H54 (cell line): ENCODE measurements around the gene PAQR4.
"Not testable (repeated sequence)": the region's sequence is repeated elsewhere in the genome, so short reads cannot be mapped to it uniquely, and the experiment has no call there.

Experiments used
- DNase-seq: peaks from one replicate; pipeline ENCODE4 v3.0.0; 2011; ENCODE audit warnings: low spot score, mixed read lengths; ENCODE audit not compliant: insufficient read length
- FAIRE-seq: peaks from 3 replicates; lab custom pipeline; 2011; peaks lifted over from hg19 to GRCh38; lab: Jason Lieb, UNC
- POLR2A ChIP-seq: IDR thresholded peaks from 2 replicates; pipeline ENCODE4 v1.6.1; 2011; ENCODE audit warnings: low read depth, mild to moderate bottlenecking, low read length

PAQR4 gene

DNA sequence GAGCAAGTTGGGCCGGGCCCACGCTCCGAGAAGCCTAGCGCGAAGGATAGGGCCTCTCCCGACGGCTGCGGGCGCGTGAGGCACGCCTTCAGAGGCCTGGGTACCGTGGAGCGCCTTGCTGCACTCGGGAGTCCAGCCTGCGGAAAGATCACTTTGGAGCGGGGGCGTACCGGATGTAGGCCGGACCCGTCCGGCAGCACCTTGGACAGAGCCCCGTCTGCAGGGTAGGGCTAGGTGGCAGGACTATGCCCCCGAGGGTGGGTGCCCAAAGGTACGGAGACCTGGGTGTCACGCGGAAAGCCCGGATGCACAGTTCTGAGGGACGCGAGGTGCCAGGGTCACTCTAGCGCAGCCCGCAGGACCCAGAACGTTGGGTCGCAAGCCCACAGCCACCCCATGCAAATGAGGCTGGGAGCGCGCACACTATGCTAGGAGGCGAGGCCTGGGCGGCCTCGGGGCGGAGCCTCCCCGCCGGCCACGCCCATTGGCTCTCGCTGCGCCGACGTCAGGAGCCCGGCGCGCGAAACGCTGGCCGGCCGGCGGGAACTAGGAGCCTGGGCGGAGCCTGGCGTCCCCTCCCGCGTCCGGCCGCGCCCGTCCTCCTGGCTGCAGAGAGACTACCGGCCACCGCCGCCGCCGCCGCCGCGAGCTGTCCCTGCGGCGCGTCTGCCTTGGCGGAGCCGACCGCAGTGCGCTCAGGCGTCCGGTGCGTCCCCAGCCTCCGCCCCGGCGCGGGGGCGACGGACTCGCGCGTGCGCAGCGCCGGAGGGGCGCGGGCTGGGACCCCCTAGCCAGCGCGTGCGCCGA is at the start of gene PAQR4:
TSS of gene PAQR4 (plus strand) at position 611 of the 807 bp plus-strand sequence. CDS start 327 bp downstream, outside the sequence.
- TF ChIP-seq POLR2A, result peak; percentile 51
- DNase-seq, result peak; percentile 94
- FAIRE-seq, result no peak

GRCh38 chr16:2919511-2920255 is 49.5 kb upstream of the PAQR4 start:
- peak; percentile 41 for DNase-seq
- peak; percentile 68 for FAIRE-seq
- no peak for TF ChIP-seq POLR2A

- no peak for TF ChIP-seq POLR2A
- no peak for DNase-seq
- no peak for FAIRE-seq
Measured at GRCh38 chr16:2923481-2923880, 45.7 kb upstream of the PAQR4 start.

GRCh38 chr16:2924901-2925755 is 44.0 kb upstream of the PAQR4 start:
- TF ChIP-seq POLR2A, result no peak
- DNase-seq (peak; percentile 45), FAIRE-seq (no peak)

DNA sequence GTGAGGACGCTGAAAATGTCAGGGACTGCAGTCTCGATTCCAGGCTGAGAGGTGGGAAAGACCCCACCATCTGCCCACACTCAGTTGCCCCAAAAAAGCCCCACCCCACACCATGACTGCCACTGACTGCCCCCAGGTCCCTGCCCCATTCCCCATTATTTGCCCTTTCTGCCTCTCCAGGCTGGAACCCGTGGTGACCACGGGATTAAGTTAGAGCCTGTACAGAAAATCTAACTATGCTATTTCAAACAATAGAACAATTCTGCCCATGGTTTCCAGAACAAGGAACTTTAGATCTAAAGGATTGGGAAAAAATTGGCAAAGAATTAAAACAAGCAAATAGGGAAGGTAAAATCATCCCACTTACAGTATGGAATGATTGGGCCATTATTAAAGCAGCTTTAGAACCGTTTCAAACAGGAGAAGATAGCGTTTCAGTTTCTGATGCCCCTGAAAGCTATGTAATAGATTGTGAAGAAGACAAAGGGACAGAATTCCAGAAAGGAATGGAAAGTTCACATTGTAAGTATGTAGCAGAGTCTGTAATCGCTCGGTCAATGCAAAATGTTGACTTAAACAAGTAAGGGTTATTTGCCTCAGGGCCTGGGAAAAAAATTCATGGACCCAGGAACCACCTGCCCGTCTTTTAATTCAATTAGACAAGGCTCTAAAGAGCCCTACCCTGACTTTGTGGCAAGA is 43.0 kb upstream of the PAQR4 start:
- FAIRE-seq, result no peak
- DNase-seq, result no peak
- TF ChIP-seq POLR2A, result no peak

GRCh38 chr16:2926650-2926999 is 42.5 kb upstream of the PAQR4 start:
- no peak for FAIRE-seq
- no peak for TF ChIP-seq POLR2A
- no peak for DNase-seq

DNA sequence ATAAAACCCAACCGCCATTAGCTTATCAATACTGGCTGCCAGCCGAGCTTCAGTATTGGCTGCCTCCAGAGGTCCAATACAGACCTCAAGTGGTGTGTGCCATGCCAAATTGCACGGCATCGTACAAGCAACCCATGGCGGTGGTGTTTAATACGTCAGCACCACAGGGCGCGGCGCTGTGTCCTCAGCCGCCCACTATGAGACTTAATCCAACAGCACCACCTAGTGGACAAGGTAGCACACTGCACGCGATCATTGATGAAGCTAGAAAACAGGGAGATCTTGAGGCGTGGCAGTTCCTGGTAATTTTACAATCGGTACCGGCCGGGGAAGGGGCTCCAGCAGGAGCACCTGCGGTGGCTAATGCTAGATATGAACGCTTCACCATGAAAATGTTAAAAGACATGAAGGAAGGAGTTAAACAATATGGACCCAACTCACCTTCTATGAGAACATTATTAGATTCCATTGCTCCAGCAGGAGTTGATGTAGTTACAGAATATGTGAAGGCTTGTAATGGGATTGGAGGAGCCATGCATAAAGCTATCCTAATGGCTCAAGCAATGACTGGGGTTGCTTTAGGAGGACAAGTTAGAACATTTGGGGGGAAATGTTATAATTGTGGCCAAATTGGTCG is 42.0 kb upstream of the PAQR4 start:
- DNase-seq (peak; percentile 64), FAIRE-seq (peak; percentile 87)
- TF ChIP-seq POLR2A, result no peak

GRCh38 chr16:2928151-2928550 is 41.0 kb upstream of the PAQR4 start:
- not testable (repeated sequence) for DNase-seq, FAIRE-seq

- no peak for FAIRE-seq
Measured at GRCh38 chr16:2928796-2929195, 40.4 kb upstream of the PAQR4 start.

DNA sequence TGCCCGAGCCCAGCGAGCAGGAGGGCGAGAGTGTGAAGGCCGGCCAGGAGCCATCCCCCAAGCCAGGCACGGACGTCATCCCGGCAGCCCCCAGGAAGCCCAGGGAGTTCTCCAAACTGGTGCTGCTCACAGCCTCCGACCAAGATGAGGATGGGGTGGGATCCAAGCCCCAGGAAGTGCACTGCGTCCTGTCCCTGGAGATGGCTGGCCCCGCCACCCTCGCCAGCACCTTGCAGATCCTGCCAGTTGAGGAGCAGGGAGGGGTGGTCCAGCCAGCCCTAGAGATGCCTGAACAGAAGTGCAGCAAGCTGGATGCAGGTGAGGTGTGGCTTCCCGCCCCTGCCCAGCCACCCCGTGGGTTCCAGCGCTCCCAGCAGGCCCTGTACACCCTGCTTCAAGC is 39.5 kb upstream of the PAQR4 start:
- TF ChIP-seq POLR2A, result no peak
- DNase-seq, result no peak
- no peak for FAIRE-seq

More at GRCh38 chr16:2928796-2929195, 40.4 kb upstream of the PAQR4 start:
- no peak for DNase-seq
- no peak for TF ChIP-seq POLR2A

- FAIRE-seq (no peak), DNase-seq (no peak)
- no peak for TF ChIP-seq POLR2A
Measured at GRCh38 chr16:2930236-2930635, 38.9 kb upstream of the PAQR4 start.

DNA sequence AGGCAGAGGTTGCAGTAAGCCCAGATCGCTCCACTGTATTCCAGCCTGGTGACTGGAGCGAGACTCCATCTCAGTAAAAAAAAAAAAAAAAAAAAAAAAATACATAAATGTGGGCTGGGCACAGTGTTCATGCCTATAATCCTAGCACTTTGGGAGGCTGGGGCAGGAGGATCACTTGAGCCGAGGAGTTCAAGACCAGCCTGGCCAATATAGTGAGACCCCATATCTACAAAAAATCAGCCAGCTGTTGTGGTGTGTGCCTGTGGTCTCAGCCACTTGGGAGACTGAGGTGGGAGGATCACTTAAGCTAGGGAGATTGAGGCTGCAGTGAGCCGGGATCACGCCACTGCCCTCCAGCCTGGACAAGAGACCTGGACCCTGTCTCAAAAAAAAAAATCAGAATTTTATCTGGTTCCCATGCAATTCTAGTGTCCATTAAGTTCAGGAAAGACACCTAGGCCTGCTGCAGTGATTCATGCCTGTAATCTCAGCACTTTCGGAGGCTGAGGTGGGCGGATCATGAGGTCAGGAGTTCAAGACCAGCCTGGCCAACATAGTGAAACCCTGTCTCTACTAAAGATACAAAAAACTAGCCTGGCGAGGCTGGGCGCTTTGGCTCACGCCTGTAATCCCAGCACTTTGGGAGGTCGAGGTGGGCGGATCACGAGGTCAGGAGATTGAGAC is 37.8 kb upstream of the PAQR4 start:
- not testable (repeated sequence) for FAIRE-seq

DNA sequence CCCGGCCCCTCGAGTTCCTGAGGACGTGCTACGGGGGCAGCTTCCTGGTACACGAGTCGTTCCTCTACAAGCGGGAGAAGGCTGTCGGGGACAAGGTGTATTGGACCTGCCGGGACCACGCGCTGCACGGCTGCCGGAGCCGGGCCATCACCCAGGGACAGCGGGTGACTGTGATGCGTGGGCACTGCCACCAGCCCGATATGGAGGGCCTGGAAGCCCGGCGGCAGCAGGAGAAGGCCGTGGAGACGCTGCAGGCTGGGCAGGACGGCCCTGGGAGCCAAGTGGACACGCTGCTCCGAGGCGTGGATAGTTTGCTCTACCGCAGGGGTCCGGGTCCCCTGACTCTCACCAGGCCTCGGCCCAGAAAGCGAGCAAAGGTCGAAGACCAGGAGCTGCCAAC is 36.0 kb upstream of the PAQR4 start:
- FAIRE-seq, result no peak
- no peak for TF ChIP-seq POLR2A
- DNase-seq, result no peak

More for the DNA sequence above, 37.8 kb upstream of the PAQR4 start:
- DNase-seq, result not testable (repeated sequence)
